ENCODE measurements around the gene TRIM65.

DNA sequence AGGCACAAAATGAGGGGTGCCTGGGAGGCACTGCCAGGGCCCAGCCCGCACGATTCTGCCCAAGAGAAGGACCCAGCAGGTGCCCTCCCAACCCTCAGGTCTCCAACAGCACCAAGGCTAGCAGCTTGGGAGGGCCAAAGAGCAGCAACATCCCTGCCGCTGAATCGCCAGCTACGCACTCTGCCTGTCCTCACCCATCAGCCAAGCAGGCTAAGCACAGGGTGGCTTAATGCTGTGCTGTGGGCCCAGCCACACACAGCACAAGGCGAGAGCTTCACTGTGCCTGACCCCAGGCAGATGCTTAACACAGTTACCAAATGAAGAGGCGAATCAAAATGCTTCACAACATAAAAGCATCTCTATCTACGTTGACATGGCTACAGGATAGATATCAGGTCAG lies 18.5 kb upstream of the TRIM65 start:
- TF ChIP-seq, protein P1, sequence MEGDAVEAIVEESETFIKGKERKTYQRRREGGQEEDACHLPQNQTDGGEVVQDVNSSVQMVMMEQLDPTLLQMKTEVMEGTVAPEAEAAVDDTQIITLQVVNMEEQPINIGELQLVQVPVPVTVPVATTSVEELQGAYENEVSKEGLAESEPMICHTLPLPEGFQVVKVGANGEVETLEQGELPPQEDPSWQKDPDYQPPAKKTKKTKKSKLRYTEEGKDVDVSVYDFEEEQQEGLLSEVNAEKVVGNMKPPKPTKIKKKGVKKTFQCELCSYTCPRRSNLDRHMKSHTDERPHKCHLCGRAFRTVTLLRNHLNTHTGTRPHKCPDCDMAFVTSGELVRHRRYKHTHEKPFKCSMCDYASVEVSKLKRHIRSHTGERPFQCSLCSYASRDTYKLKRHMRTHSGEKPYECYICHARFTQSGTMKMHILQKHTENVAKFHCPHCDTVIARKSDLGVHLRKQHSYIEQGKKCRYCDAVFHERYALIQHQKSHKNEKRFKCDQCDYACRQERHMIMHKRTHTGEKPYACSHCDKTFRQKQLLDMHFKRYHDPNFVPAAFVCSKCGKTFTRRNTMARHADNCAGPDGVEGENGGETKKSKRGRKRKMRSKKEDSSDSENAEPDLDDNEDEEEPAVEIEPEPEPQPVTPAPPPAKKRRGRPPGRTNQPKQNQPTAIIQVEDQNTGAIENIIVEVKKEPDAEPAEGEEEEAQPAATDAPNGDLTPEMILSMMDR (IDR thresholded peaks at IDR 0.05; ENCODE audit: low read length) = no peak
- no peak for TF ChIP-seq EZH2 (IDR thresholded peaks at IDR 0.05; ENCODE audit: borderline replicate concordance, low read length)

All from OCI-LY1 (cell line).